ENCODE measurements around the gene BICD1. TPM values are rescaled to one million over a fixed set of nuclear protein-coding genes. Genes with fewer than 3 reads are reported as not detected.
A peak's percentile ranks its signal among the peaks of the same experiment; 100 is the strongest.

Gene BICD1
- total and polyA plus RNA-seq, 2 donors (not counting 3 experiments of a cell fraction or from before 2014, with no cell fraction given) = 12.2 to 51.0 TPM

DNA sequence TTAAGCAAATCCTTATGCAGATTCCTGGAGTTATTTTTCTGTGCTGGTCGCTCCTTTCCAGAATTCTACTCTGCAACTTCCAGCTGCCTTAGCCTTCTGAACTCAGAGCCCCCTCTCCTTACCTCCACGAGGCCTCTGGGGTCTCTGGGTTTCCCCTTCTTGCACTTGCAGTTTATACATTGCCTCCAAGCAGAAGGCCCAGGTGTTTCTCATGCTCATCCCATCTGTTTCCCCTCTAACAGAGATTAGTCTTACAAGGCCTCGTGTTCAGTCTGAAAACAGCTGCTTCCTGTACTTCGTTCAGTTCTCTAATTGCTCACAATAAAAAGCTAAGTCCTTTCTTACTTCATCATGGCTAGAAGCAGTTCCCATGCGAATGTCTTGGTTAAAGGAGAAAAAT lies 158.3 kb downstream of the BICD1 start:
- H3K9ac ChIP-seq (replicated peaks; ENCODE audit: extremely low read depth, insufficient read depth, low read length) = no peak overlapping the region
- H3K4me2 ChIP-seq (ENCODE audit: insufficient read depth, low read length) = no peak overlapping the region
- dilution Hi-C loops (cut with MboI; ENCODE audit: extremely low pct_ligation_motif_present, low sequenced_read_pairs) (no loop called here), intact Hi-C loops (cut with micrococcal nuclease) (loop anchor here (5.0 kb wide), 1 partner anchor 37 kb away; no protein-coding TSS in a partner anchor)
- H3K4me3 ChIP-seq (replicated peaks in 1 of 3; ENCODE audit: insufficient read depth in 1 of 3, low read depth in 1 of 3, low read length in 3 of 3) = no peak overlapping the region
- POLR2A ChIA-PET = no interaction called here
- no peaks in the 10 kb centered on the region for H3K36me3 ChIP-seq (ENCODE audit: control insufficient read depth in 2 of 2, extremely low read depth in 1 of 2, insufficient read depth in 2 of 2, low read length in 2 of 2)
- DNase-seq (ENCODE audit: low read depth, low spot score) = peak; percentile 86
- peak; percentile 31 for FAIRE-seq
- no peaks in the 10 kb centered on the region for H3K9me3 ChIP-seq (replicated peaks; ENCODE audit: control insufficient read depth, insufficient read depth, low read length)
- no peaks in the 10 kb centered on the region for H3K79me2 ChIP-seq (ENCODE audit: control insufficient read depth, insufficient read depth, low read length)
- H3K9me1 ChIP-seq (replicated peaks; ENCODE audit: control insufficient read depth, extremely low read depth, insufficient read depth, low read length) = no peaks in the 10 kb centered on the region
- H4K20me1 ChIP-seq (replicated peaks; ENCODE audit: control insufficient read depth, extremely low read depth, insufficient read depth, low read length) = no peaks in the 10 kb centered on the region
- CTCF ChIA-PET = interaction anchor here (1.4 to 1.8 kb wide), 2 partner anchors 11 to 14 kb away, joined by 3 to 4 read pairs; no protein-coding TSS in a partner anchor
- peak; percentile 31 for TF ChIP-seq GATA2 (IDR thresholded peaks at IDR 0.05; ENCODE audit: insufficient read depth, insufficient read length, low read depth, low read length)
- TF ChIP-seq, protein P1, sequence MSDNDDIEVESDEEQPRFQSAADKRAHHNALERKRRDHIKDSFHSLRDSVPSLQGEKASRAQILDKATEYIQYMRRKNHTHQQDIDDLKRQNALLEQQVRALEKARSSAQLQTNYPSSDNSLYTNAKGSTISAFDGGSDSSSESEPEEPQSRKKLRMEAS (IDR thresholded peaks at IDR 0.05; ENCODE audit: insufficient read depth, insufficient read length) = no peak
- no peaks in the 10 kb centered on the region for H3K27me3 ChIP-seq (ENCODE audit: control insufficient read depth in 2 of 2, insufficient read depth in 2 of 2, low read length in 2 of 2)
- no TSS peak for BruUV-seq (replicated peaks)
- peak overlapping the region; percentile 43 for H3K27ac ChIP-seq (ENCODE audit: insufficient read depth, low read depth, low read length)
- H2AFZ ChIP-seq (ENCODE audit: low read depth, low read length) = no peak overlapping the region
- peaks cover 13% of the 10 kb centered on the region for H3K4me1 ChIP-seq (ENCODE audit: control insufficient read depth, extremely low read depth, insufficient read depth, low read length)

DNA sequence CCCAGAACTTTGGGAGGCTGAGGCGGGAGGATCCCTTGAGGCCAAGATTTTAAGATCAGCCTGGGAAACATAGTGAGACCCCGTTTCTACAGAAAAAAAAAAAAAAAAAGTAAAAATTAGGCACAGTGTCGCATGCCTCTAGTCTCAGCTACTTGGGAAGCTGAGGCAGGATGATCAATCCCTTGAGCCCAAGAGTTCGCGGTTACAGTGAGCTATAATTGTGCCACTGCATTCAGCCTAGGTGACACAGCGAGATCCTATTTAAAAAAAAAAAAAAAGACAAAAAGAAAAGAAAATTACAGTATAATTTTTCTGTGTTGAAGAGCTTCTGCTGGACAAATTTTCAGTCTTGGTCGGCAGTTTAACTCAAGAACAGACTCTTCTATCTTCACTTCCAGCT lies 158.8 kb downstream of the BICD1 start:
- intact Hi-C loops (cut with micrococcal nuclease) (no loop called here), dilution Hi-C loops (cut with MboI; ENCODE audit: extremely low pct_ligation_motif_present, low sequenced_read_pairs) (no loop called here)
- Histone ChIP-seq H3K9ac (replicated peaks; ENCODE audit: extremely low read depth, insufficient read depth, low read length) (no peak overlapping the region), H3K27me3 (ENCODE audit: control insufficient read depth in 2 of 2, insufficient read depth in 2 of 2, low read length in 2 of 2) (no peaks in the 10 kb centered on the region), H3K9me1 (replicated peaks; ENCODE audit: control insufficient read depth, extremely low read depth, insufficient read depth, low read length) (no peaks in the 10 kb centered on the region), H3K4me2 (ENCODE audit: insufficient read depth, low read length) (no peak overlapping the region), H3K4me1 (ENCODE audit: control insufficient read depth, extremely low read depth, insufficient read depth, low read length) (peaks cover 13% of the 10 kb centered on the region), H3K36me3 (ENCODE audit: control insufficient read depth in 2 of 2, extremely low read depth in 1 of 2, insufficient read depth in 2 of 2, low read length in 2 of 2) (no peaks in the 10 kb centered on the region), H2AFZ (ENCODE audit: low read depth, low read length) (no peak overlapping the region), H3K4me3 (replicated peaks in 1 of 3; ENCODE audit: insufficient read depth in 1 of 3, low read depth in 1 of 3, low read length in 3 of 3) (no peak overlapping the region), H4K20me1 (replicated peaks; ENCODE audit: control insufficient read depth, extremely low read depth, insufficient read depth, low read length) (no peaks in the 10 kb centered on the region), H3K27ac (ENCODE audit: insufficient read depth, low read depth, low read length) (peak overlapping the region; percentile 43), H3K9me3 (replicated peaks; ENCODE audit: control insufficient read depth, insufficient read depth, low read length) (no peaks in the 10 kb centered on the region), H3K79me2 (ENCODE audit: control insufficient read depth, insufficient read depth, low read length) (no peaks in the 10 kb centered on the region)
- TF ChIP-seq, protein P1 (IDR thresholded peaks at IDR 0.05; ENCODE audit: insufficient read depth, insufficient read length) = no peak
- no peak for TF ChIP-seq POLR2A (IDR thresholded peaks at IDR 0.05; ENCODE audit: low read depth, low read length)
- BruUV-seq (replicated peaks) = no TSS peak
- POLR2A ChIA-PET = no interaction called here
- CTCF ChIA-PET = interaction anchor here (0.8 to 1.8 kb wide), 3 partner anchors 10 to 57 kb away, joined by 3 to 4 read pairs (median 3); no protein-coding TSS in a partner anchor
- DNase-seq (ENCODE audit: low read depth, low spot score) (no peak), FAIRE-seq (no peak)
